PC-3 (cell line): ENCODE results near the gene SPTAN1. TPM values are rescaled to one million over a fixed set of nuclear protein-coding genes. Genes with fewer than 3 reads are reported as not detected.

Experiments
- ATAC-seq: fragments of 200-7000 bp; cut with Tn5 transposase; 2 replicates; pipeline ENCODE4 v1.9.1; 2020; ENCODE audit warnings: mild to moderate bottlenecking, moderate library complexity
- BruUV-seq: library from RNA; stranded (reverse); fragments of 400-500 nt; replicated peaks from 2 replicates; lab custom pipeline; 2021; lab: Mats Ljungman, UMichigan
- CTCF ChIA-PET: fragments of 300-600 bp; sonication (Branson Sonifier 250); formaldehyde crosslinking; loops from one replicate; lab custom pipeline; 2022; ENCODE audit warnings: antibody characterized with exemption; lab: Charles Lee
- POLR2A ChIA-PET: fragments of 300-600 bp; sonication (Branson Sonifier 250); formaldehyde crosslinking; loops from one replicate; lab custom pipeline; 2022; ENCODE audit warnings: antibody characterized with exemption; ENCODE audit not compliant: unreplicated experiment; lab: Charles Lee
- DNase-seq: peaks from one replicate; pipeline ENCODE4 v3.0.0-alpha.2; 2015
- H2AFZ ChIP-seq: fragments of 300-600 bp; sonication (generic); 2 replicates; pipeline ENCODE4 v1.6.0; 2016; ENCODE audit warnings: antibody characterized with exemption, low read length
- H3F3A ChIP-seq: fragments of 300-600 bp; sonication (generic); one replicate; pipeline ENCODE4 v1.6.0; 2017; ENCODE audit warnings: antibody characterized with exemption, low read length, control low read depth, mild to moderate bottlenecking; ENCODE audit not compliant: unreplicated experiment
- H3K27ac ChIP-seq: fragments of 300-600 bp; sonication (generic); 2 replicates; pipeline ENCODE4 v1.5.1; 2016; ENCODE audit warnings: mild to moderate bottlenecking, low read length
- H3K27me3 ChIP-seq: fragments of 300-600 bp; sonication (generic); 2 replicates; pipeline ENCODE4 v1.6.1; 2016; ENCODE audit warnings: low read length, mixed read lengths
- H3K36me3 ChIP-seq: fragments of 300-600 bp; sonication (generic); 2 replicates; pipeline ENCODE4 v1.6.1; 2016; ENCODE audit warnings: low read depth, mixed run types, low read length, mixed read lengths
- H3K4me1 ChIP-seq: fragments of 300-600 bp; sonication (generic); 2 replicates; pipeline ENCODE4 v1.5.1; 2016; ENCODE audit warnings: low read length; ENCODE audit not compliant: insufficient read depth
- H3K4me2 ChIP-seq: fragments of 300-600 bp; sonication (generic); 2 replicates; pipeline ENCODE4 v1.6.0; 2016; ENCODE audit warnings: low read length
- H3K4me3 ChIP-seq: fragments of 300-600 bp; sonication (generic); 2 replicates; pipeline ENCODE4 v1.5.1; 2016; ENCODE audit warnings: mild to moderate bottlenecking, low read length, mixed read lengths
- H3K79me2 ChIP-seq: fragments of 300-600 bp; sonication (generic); 2 replicates; pipeline ENCODE4 v1.6.1; 2017; ENCODE audit warnings: low read length, mixed read lengths
- H3K9ac ChIP-seq: fragments of 300-600 bp; sonication (generic); 2 replicates; pipeline ENCODE4 v1.6.0; 2016; ENCODE audit warnings: mild to moderate bottlenecking, low read length
- H3K9me2 ChIP-seq: fragments of 300-600 bp; sonication (generic); replicated peaks from 2 replicates; pipeline ENCODE4 v1.6.1; 2016; ENCODE audit warnings: mixed run types, low read length, mixed read lengths
- H3K9me3 ChIP-seq: fragments of 300-600 bp; sonication (generic); 2 replicates; pipeline ENCODE4 v1.6.1; 2016; ENCODE audit warnings: low read length, mixed read lengths
- H4K20me1 ChIP-seq: fragments of 300-600 bp; sonication (generic); 2 replicates; pipeline ENCODE4 v1.6.1; 2016; ENCODE audit warnings: low read length, mixed read lengths
- EZH2 ChIP-seq: fragments of 300-600 bp; sonication (generic); IDR thresholded peaks from one replicate; pipeline ENCODE4 v1.6.1; 2017; ENCODE audit warnings: antibody characterized with exemption, mild to moderate bottlenecking, low read length; ENCODE audit not compliant: unreplicated experiment
- EZH2phosphoT487 ChIP-seq: fragments of 300-600 bp; sonication (generic); IDR thresholded peaks from 2 replicates; pipeline ENCODE4 v1.6.1; 2018; ENCODE audit warnings: mild to moderate bottlenecking, antibody characterized with exemption, low read length, borderline replicate concordance
- intact Hi-C: fragments of 100-400 bp; cut with micrococcal nuclease; formaldehyde crosslinking; loops from 2 replicates; pipeline ENCODE4 v1.9.0; 2023
- total RNA-seq: library from RNA; depleted of rRNA; stranded (reverse); fragments of >200 nt; gene quantifications from 2 replicates; pipeline ENCODE4 v1.2.3, GENCODE V29; 2014
- TF ChIP-seq, protein P1 (sequence below): fragments of 300-600 bp; sonication (generic); conservative IDR thresholded peaks from 2 replicates; pipeline ENCODE4 v1.5.1; 2017; ENCODE audit warnings: antibody characterized with exemption, low read depth, mild to moderate bottlenecking, low read length

SPTAN1 gene
- total RNA-seq, 1 experiment from 2014 or later: 221 TPM

DNA sequence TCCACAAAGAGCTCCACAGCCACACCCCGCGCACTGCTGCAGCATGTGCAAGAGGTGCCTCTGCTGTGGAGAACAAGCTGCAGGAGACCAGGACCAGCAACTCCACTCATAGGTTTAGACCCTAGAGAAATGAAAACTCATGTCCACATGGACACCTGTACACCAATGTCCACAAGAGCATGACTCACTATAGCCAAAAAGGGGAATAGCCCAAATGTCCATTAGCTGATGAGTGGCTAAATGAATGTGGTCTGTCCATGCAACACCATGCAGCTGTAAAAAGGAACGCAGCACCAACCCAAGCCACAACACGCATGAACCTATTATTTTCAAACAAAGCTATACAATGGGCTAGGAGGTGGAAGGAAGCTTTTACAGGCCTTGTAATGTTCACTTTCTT is 86.2 kb downstream of the SPTAN1 start:
- Histone ChIP-seq H4K20me1 (no peaks in the 10 kb centered on the region), H3K4me2 (no peak overlapping the region), H3K79me2 (no peaks in the 10 kb centered on the region), H3K36me3 (no peaks in the 10 kb centered on the region; the same call in 1 of the 2 replicates), H2AFZ (no peak overlapping the region), H3K27me3 (no peaks in the 10 kb centered on the region), H3F3A (no peaks in the 10 kb centered on the region), H3K4me1 (peaks cover 23% of the 10 kb centered on the region), H3K9me3 (no peaks in the 10 kb centered on the region), H3K27ac (no peak overlapping the region), H3K9me2 (no peaks in the 10 kb centered on the region), H3K4me3 (no peak overlapping the region), H3K9ac (no peak overlapping the region)
- intact Hi-C loops: loop anchor here (5.0 kb wide), 1 partner anchor 44 kb away; no protein-coding TSS in a partner anchor
- no TSS peak for BruUV-seq
- ATAC-seq (no peak), DNase-seq (no peak)
- ChIA-PET POLR2A (no interaction called here), CTCF (no interaction called here)
- TF ChIP-seq, protein P1, sequence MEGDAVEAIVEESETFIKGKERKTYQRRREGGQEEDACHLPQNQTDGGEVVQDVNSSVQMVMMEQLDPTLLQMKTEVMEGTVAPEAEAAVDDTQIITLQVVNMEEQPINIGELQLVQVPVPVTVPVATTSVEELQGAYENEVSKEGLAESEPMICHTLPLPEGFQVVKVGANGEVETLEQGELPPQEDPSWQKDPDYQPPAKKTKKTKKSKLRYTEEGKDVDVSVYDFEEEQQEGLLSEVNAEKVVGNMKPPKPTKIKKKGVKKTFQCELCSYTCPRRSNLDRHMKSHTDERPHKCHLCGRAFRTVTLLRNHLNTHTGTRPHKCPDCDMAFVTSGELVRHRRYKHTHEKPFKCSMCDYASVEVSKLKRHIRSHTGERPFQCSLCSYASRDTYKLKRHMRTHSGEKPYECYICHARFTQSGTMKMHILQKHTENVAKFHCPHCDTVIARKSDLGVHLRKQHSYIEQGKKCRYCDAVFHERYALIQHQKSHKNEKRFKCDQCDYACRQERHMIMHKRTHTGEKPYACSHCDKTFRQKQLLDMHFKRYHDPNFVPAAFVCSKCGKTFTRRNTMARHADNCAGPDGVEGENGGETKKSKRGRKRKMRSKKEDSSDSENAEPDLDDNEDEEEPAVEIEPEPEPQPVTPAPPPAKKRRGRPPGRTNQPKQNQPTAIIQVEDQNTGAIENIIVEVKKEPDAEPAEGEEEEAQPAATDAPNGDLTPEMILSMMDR: no peak
- TF ChIP-seq EZH2phosphoT487 (no peak), EZH2 (no peak)

DNA sequence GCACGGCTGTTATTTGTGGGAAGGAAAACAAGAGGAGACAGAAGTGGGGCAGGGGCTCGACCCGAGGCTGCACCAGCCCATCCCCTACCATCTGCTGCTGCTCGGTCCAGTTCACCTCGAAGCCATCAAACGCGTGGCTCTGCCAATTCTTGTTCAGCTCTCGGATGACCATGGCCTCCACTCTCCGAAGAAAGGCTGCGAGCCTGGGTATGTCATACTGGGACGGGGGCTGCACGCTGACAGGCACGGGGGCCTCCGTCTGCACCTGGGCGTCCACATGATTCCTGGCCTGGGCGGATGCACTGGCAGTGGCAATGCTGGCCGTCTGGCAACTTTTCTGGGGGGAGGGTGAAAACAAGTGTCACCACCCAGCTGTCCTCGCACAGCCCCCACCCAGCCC is 88.2 kb downstream of the SPTAN1 start:
- Histone ChIP-seq H3K27me3 (no peaks in the 10 kb centered on the region), H2AFZ (no peak overlapping the region), H3K9ac (no peak overlapping the region), H3K9me3 (no peaks in the 10 kb centered on the region), H3F3A (no peaks in the 10 kb centered on the region), H4K20me1 (no peaks in the 10 kb centered on the region), H3K9me2 (no peaks in the 10 kb centered on the region), H3K36me3 (no peaks in the 10 kb centered on the region; the same call in 1 of the 2 replicates), H3K4me2 (no peak overlapping the region), H3K4me3 (no peak overlapping the region), H3K79me2 (no peaks in the 10 kb centered on the region), H3K4me1 (peaks cover 15% of the 10 kb centered on the region), H3K27ac (no peak overlapping the region)
- ATAC-seq (no peak), DNase-seq (no peak)
- POLR2A ChIA-PET: no interaction called here
- no peak for TF ChIP-seq EZH2phosphoT487
- TF ChIP-seq, protein P1: no peak
- no peak for TF ChIP-seq EZH2
- intact Hi-C loops: no loop called here
- no TSS peak for BruUV-seq
- CTCF ChIA-PET: interaction anchor here (0.6 kb wide), 1 partner anchor 43 kb away, joined by 3 read pairs; no protein-coding TSS in a partner anchor

DNA sequence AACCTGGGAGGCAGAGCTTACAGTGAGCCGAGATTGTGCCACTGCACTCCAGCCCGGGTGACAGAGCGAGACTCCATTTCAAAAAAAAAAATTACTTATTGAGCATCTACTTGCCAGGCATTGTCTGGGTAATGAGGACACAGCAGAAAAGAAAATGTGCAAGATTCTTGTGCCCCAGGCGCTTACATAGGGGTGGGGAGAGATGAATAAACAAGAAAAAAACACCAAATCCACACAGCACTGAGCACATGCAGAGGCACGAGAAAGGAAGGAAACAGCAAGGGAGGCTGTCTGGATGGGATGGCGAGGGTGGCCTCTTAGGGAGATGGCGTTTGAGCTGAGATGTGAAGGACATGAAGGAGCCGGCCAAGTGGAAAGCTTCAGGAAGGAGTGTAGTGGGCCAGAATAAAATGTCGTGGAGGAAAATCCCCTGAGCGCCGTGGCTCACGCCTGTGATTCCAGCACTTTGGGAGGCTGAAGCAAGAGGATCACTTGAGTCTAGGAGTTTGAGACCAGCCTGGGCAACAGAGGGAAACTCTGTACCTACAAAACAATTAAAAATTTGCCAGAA is 90.4 kb downstream of the SPTAN1 start:
- Histone ChIP-seq H3F3A (no peaks in the 10 kb centered on the region), H3K27ac (no peak overlapping the region), H3K36me3 (no peaks in the 10 kb centered on the region; the same call in 1 of the 2 replicates), H2AFZ (no peak overlapping the region), H3K9ac (no peak overlapping the region), H3K9me2 (no peaks in the 10 kb centered on the region), H4K20me1 (no peaks in the 10 kb centered on the region), H3K79me2 (no peaks in the 10 kb centered on the region), H3K27me3 (no peaks in the 10 kb centered on the region), H3K4me2 (no peak overlapping the region), H3K9me3 (no peaks in the 10 kb centered on the region), H3K4me3 (no peak overlapping the region), H3K4me1 (no peaks in the 10 kb centered on the region)
- CTCF ChIA-PET: no interaction called here
- intact Hi-C loops: no loop called here
- BruUV-seq: no TSS peak
- ATAC-seq (no peak), DNase-seq (no peak)
- TF ChIP-seq, protein P1: no peak
- TF ChIP-seq EZH2 (no peak), EZH2phosphoT487 (no peak)
- POLR2A ChIA-PET: no interaction called here
